HL-60 (cell line): ENCODE results near the gene LRP5.

Experiments
- DNase-seq, 2 experiments: peaks; one replicate each; pipeline ENCODE4 v3.0.0-alpha.2; 2010 to 2020; ENCODE audit warnings: low read depth in 1 of 2, low spot score in 1 of 2
- H3K27ac ChIP-seq: fragments of 250-450 bp; sonication (Bioruptor Pico); replicated peaks from 2 replicates; pipeline ENCODE4 v1.5.1; 2020; ENCODE audit warnings: mild to moderate bottlenecking, moderate library complexity
- H3K27me3 ChIP-seq: fragments of 250-450 bp; sonication (Bioruptor Pico); 2 replicates; pipeline ENCODE4 v1.5.1; 2021; ENCODE audit warnings: mild to moderate bottlenecking, moderate library complexity; ENCODE audit not compliant: insufficient read depth, poor library complexity, severe bottlenecking
- H3K4me3 ChIP-seq: replicated peaks from 2 replicates; pipeline ENCODE4 v1.5.1; 2011; ENCODE audit warnings: mild to moderate bottlenecking, control low read depth, low read length; ENCODE audit not compliant: insufficient read depth
- GABPA ChIP-seq: IDR thresholded peaks from 2 replicates; pipeline ENCODE4 v1.6.1; 2012; ENCODE audit warnings: low read depth
- POLR2AphosphoS5 ChIP-seq: IDR thresholded peaks from 2 replicates; pipeline ENCODE4 v1.6.1; 2012; ENCODE audit warnings: low read depth
- SPI1 ChIP-seq: IDR thresholded peaks from 2 replicates; pipeline ENCODE4 v1.6.1; 2012; ENCODE audit warnings: low read depth, mild to moderate bottlenecking, borderline replicate concordance
- TF ChIP-seq, protein P1 (sequence below): IDR thresholded peaks from 2 replicates; pipeline ENCODE4 v1.6.1; 2012; ENCODE audit warnings: low read depth; ENCODE audit not compliant: insufficient replicate concordance
- TF ChIP-seq, protein P2 (sequence below): IDR thresholded peaks from one replicate; pipeline ENCODE4 v1.5.1; 2011; ENCODE audit warnings: low read length, control low read depth, inconsistent platforms; ENCODE audit not compliant: insufficient read depth

The LRP5 gene

DNA sequence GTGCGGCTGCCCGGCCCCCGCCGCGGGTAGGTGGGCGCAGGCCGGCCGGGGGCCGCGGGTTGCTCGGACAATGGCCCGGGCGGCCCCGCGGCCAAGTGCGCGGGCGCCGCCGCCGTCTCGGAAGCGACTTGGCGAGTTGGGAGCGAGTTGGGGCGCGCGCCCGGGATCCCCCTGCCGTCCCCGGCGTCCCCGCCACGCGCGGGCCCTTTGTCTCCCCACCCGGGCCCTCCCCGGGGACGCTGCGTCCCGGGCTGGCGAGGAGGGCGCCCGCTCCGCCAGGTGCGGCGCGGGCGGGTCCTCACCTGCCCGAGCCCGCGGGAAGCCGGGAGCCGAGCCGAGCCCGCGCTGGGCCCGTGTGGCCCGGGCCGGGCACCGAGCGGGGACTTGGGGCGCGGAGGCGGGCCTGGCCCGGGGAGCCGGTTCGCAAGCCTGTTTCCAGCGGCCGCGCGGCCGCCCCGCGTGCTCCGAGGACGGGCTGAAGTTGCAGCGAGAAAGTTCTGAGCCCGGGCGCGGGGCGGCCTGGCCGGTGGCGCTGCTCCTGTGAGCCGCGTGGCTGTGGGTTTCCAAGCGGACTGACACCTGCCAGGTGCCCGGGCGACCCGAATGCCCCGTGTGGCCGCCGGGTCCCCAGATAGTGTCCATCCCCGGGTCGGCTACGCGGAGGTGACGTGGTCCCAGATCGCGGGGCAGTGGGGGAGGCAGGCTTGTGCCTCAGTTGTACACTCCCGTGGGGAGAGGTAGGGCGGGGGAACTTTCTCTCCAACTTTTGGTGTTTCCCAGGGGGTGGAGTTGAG lies 586 bp downstream of the LRP5 start:
- Histone ChIP-seq H3K27me3 (no peaks in the 10 kb centered on the region), H3K27ac (peak overlapping the region; percentile 76), H3K4me3 (peak overlapping the region; percentile 55)
- TF ChIP-seq, protein P1, sequence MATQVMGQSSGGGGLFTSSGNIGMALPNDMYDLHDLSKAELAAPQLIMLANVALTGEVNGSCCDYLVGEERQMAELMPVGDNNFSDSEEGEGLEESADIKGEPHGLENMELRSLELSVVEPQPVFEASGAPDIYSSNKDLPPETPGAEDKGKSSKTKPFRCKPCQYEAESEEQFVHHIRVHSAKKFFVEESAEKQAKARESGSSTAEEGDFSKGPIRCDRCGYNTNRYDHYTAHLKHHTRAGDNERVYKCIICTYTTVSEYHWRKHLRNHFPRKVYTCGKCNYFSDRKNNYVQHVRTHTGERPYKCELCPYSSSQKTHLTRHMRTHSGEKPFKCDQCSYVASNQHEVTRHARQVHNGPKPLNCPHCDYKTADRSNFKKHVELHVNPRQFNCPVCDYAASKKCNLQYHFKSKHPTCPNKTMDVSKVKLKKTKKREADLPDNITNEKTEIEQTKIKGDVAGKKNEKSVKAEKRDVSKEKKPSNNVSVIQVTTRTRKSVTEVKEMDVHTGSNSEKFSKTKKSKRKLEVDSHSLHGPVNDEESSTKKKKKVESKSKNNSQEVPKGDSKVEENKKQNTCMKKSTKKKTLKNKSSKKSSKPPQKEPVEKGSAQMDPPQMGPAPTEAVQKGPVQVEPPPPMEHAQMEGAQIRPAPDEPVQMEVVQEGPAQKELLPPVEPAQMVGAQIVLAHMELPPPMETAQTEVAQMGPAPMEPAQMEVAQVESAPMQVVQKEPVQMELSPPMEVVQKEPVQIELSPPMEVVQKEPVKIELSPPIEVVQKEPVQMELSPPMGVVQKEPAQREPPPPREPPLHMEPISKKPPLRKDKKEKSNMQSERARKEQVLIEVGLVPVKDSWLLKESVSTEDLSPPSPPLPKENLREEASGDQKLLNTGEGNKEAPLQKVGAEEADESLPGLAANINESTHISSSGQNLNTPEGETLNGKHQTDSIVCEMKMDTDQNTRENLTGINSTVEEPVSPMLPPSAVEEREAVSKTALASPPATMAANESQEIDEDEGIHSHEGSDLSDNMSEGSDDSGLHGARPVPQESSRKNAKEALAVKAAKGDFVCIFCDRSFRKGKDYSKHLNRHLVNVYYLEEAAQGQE: no peak
- no peak for TF ChIP-seq SPI1
- no peak for DNase-seq

DNA sequence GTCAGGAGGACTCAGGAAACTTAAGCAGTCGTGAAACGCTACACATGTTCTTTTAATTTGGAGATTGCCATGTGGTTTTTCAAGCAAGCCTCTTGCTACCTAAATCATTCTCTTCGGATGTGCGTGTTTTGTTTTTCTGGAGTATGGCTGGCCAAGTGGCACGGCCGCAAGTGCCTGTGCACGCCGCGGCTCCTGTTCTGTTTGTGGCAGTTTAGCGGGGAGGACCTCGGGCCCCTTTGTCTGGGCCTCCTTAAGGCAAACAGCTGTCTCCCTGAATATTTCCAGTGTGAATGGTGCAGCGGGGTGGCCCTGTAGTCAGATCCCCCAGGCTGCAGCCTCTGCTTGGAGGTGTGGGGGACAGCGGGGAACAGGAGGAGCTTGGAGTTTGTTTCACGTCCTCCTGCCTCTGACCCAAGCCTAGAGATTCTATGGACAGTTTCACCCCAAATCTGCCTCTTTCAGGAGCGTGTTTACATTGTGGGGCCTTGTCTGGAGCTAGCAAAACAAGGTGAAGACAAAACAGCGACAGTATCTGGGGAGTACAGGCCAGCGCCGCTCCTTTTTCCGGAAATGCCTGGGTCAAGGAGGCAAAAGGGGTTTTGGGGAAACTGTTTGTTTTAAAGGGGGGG lies 1.3 kb downstream of the LRP5 start:
- peak in 1 of 2 experiments; percentile 44 for DNase-seq
- Histone ChIP-seq H3K27me3 (no peaks in the 10 kb centered on the region), H3K4me3 (peak overlapping the region; percentile 55), H3K27ac (peak overlapping the region; percentile 76)
- TF ChIP-seq GABPA (no peak), POLR2AphosphoS5 (0 out of 2 replicates have a peak, but pooled peaks have one; percentile 47)
- TF ChIP-seq, protein P1: no peak

DNA sequence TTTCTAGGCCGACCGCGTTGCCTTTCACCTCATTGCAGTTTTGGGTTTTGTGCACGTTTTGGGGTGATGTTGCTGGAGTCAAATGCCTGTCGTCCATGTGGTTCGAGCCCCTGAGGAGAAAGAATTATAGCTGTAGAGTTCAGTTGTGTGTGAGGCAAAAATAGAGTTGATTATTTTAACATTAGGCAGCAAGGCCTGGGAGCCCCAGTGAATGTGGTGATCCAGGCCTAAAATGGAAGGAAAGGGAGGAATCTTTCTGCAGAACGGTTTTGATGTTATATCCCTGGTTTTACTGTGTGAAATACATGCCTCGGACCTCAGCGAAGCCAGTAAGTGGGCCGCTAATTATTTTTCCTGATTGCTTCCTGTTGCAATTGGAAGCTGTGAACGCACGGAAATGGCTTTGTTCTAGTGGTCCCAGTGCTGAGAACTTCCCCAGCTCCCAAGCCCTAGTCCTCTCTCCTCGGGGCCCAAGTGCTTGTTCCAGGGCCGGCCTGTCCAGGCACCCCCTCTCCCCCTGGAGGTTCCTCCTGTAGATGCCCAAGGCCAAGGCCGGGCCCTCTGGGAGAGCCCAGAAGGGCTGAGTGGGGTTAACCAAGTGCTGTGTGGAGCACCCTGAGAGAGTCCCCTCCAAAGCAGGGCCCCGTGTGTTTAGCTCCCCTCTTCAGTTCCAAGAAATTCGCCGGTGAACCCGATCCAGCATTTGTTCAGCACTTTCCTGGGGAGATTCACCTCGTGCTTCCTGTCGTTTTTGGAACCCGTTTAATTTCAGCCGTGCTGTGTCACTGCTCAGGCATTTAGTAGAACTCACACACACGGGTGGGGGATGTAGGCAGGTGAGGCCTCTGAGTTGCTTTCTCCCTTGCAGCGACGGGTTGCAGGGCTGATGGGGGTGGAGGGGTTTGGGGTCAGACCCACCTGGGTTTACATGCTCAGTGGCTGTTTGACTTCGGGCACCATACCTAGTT lies 2.1 kb downstream of the LRP5 start:
- Histone ChIP-seq H3K27me3 (no peaks in the 10 kb centered on the region), H3K27ac (peak overlapping the region; percentile 76), H3K4me3 (peak overlapping the region; percentile 55)
- TF ChIP-seq, protein P2, sequence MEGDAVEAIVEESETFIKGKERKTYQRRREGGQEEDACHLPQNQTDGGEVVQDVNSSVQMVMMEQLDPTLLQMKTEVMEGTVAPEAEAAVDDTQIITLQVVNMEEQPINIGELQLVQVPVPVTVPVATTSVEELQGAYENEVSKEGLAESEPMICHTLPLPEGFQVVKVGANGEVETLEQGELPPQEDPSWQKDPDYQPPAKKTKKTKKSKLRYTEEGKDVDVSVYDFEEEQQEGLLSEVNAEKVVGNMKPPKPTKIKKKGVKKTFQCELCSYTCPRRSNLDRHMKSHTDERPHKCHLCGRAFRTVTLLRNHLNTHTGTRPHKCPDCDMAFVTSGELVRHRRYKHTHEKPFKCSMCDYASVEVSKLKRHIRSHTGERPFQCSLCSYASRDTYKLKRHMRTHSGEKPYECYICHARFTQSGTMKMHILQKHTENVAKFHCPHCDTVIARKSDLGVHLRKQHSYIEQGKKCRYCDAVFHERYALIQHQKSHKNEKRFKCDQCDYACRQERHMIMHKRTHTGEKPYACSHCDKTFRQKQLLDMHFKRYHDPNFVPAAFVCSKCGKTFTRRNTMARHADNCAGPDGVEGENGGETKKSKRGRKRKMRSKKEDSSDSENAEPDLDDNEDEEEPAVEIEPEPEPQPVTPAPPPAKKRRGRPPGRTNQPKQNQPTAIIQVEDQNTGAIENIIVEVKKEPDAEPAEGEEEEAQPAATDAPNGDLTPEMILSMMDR: no peak
- TF ChIP-seq SPI1 (no peak), GABPA (no peak), POLR2AphosphoS5 (no peak)
- TF ChIP-seq, protein P1: no peak
- DNase-seq: peak in 1 of 2 experiments; percentile 22
